ENCODE data around the gene BARX1. TPM values are rescaled to one million over a fixed set of nuclear protein-coding genes. Genes with fewer than 3 reads are reported as not detected.

Gene BARX1
- total RNA-seq, 1 donor from 2014 or later, result 6.9 TPM

DNA sequence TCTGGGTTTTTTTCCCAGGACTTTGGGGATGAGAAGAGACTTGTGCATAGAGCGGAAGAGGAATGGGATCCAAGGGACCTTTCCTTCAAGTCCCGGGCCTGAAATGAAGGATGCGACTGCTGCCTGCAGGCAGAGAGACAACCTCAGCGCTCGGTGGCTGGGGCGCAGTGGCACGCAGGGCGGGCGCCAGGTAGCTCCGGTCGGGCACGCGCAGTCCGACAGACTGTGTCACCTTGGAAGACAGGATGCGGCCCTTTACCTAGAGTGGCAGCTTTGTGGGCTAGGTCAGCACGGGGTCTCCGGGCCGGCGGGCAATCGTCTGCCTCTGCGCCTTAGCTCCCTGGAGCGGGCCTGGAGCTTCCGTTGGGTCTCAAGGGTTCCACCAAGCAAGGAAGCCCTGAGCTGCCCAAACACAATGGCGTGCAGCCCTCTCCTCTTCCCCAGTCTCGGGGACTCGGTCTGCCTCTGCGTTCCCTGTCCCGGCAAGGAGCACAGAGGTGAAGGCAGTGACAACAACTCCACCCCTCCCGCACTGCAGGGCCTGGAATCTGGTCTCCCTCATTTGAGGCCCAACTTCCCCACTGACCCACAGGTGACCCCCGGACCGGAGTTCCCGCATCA is 6.0 kb downstream of the BARX1 start:
- no peak for DNase-seq
- Mint-ChIP-seq H3K4me1 (ENCODE audit: low read depth, unreplicated experiment) (peaks cover 10% of the 10 kb centered on the region), H3K27ac (ENCODE audit: unreplicated experiment) (no peak overlapping the region), H3K36me3 (ENCODE audit: unreplicated experiment) (peaks cover 4% of the 10 kb centered on the region), H3K4me3 (ENCODE audit: unreplicated experiment) (no peak overlapping the region), H3K9me3 (ENCODE audit: unreplicated experiment) (peaks cover 16% of the 10 kb centered on the region), H3K27me3 (ENCODE audit: unreplicated experiment) (peaks cover 52% of the 10 kb centered on the region)
- TF ChIP-seq, protein P1, sequence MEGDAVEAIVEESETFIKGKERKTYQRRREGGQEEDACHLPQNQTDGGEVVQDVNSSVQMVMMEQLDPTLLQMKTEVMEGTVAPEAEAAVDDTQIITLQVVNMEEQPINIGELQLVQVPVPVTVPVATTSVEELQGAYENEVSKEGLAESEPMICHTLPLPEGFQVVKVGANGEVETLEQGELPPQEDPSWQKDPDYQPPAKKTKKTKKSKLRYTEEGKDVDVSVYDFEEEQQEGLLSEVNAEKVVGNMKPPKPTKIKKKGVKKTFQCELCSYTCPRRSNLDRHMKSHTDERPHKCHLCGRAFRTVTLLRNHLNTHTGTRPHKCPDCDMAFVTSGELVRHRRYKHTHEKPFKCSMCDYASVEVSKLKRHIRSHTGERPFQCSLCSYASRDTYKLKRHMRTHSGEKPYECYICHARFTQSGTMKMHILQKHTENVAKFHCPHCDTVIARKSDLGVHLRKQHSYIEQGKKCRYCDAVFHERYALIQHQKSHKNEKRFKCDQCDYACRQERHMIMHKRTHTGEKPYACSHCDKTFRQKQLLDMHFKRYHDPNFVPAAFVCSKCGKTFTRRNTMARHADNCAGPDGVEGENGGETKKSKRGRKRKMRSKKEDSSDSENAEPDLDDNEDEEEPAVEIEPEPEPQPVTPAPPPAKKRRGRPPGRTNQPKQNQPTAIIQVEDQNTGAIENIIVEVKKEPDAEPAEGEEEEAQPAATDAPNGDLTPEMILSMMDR (IDR thresholded peaks at IDR 0.05; ENCODE audit: partially characterized antibody, unreplicated experiment), result no peak

- TF ChIP-seq, protein P1 (IDR thresholded peaks at IDR 0.05; ENCODE audit: partially characterized antibody, unreplicated experiment), result no peak
- H3K4me3 Mint-ChIP-seq (ENCODE audit: unreplicated experiment), result no peak overlapping the region
- H3K9me3 Mint-ChIP-seq (ENCODE audit: unreplicated experiment), result peaks cover 11% of the 10 kb centered on the region
- no peak overlapping the region for H3K27ac Mint-ChIP-seq (ENCODE audit: unreplicated experiment)
- peaks cover 51% of the 10 kb centered on the region for H3K27me3 Mint-ChIP-seq (ENCODE audit: unreplicated experiment)
- DNase-seq, result no peak
- H3K4me1 Mint-ChIP-seq (ENCODE audit: low read depth, unreplicated experiment), result peaks cover 10% of the 10 kb centered on the region
- H3K36me3 Mint-ChIP-seq (ENCODE audit: unreplicated experiment), result peaks cover 3% of the 10 kb centered on the region
Observed at GRCh38 chr9:93948441-93949072, 6.6 kb downstream of the BARX1 start.

DNA sequence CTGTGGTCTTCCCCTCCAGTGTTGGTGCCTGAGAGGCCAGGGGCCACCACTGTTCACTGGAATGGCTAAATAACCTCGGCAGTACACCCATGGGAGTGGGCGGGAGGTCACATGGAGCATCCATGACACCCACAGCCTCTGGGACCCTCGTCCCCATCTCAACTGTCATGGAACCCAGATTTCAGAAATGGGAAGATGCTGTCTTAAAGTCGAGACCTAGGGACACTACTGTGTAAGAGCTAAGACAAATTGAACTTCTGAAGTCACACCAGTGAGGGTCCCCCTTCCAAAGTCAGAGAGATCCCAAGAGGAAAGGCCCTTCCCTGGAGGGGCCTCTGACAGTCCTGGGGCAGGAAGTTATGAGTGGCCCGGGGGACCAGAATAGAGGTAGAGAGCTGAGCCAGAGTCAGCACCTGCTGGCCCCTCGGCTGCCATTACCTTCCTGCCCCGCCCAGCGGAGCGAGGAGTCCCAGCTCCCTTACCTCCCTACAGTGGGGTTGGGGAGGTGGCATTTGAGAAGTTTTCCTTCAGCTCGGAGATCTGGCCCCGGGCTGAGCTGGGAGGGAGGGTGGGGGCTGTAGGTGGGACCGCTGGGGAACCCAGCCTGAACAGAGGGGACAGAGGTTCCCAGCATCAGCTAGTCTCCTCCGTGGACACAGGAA is 7.6 kb downstream of the BARX1 start:
- no peak for DNase-seq
- Mint-ChIP-seq H3K27me3 (ENCODE audit: unreplicated experiment) (peaks cover 50% of the 10 kb centered on the region), H3K36me3 (ENCODE audit: unreplicated experiment) (no peaks in the 10 kb centered on the region), H3K4me3 (ENCODE audit: unreplicated experiment) (no peak overlapping the region), H3K9me3 (ENCODE audit: unreplicated experiment) (peaks cover 7% of the 10 kb centered on the region), H3K27ac (ENCODE audit: unreplicated experiment) (no peak overlapping the region), H3K4me1 (ENCODE audit: low read depth, unreplicated experiment) (peaks cover 5% of the 10 kb centered on the region)
- TF ChIP-seq, protein P1 (IDR thresholded peaks at IDR 0.05; ENCODE audit: partially characterized antibody, unreplicated experiment), result no peak

DNA sequence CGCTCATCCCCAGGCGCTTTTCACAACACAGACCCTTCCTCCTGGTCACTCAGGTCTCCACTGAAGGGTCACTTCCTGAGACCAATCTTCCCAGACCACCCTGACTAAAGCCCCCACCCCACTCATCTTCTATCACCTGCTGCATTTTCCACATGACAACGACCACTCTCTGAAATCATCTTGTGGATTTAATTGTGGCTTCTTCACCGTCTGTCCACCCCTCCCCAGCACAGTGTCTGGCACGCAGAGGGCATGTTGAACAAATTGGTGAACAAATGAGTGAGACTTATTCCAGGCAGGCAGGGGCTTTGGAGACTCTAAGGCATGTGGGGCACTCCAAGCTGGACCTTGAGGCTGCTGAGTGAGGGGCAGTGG is 8.8 kb downstream of the BARX1 start:
- peaks cover 7% of the 10 kb centered on the region for H3K9me3 Mint-ChIP-seq (ENCODE audit: unreplicated experiment)
- peak overlapping the region; percentile 8 for H3K27ac Mint-ChIP-seq (ENCODE audit: unreplicated experiment)
- peak overlapping the region; percentile 89 for H3K4me3 Mint-ChIP-seq (ENCODE audit: unreplicated experiment)
- peaks cover 5% of the 10 kb centered on the region for H3K4me1 Mint-ChIP-seq (ENCODE audit: low read depth, unreplicated experiment)
- H3K36me3 Mint-ChIP-seq (ENCODE audit: unreplicated experiment), result peaks cover under 1% of the 10 kb centered on the region
- peaks cover 52% of the 10 kb centered on the region for H3K27me3 Mint-ChIP-seq (ENCODE audit: unreplicated experiment)
- no peak for DNase-seq
- TF ChIP-seq, protein P1 (IDR thresholded peaks at IDR 0.05; ENCODE audit: partially characterized antibody, unreplicated experiment), result no peak

Data from glutamatergic neuron (in vitro differentiated cells).